Activated T-cell treated with anti-CD3 and anti-CD28 coated beads, Interleukin-2, amount 50 U/mL, for 24 hours (primary cell): ENCODE measurements around the gene TMA7.
"Not testable (repeated sequence)": the region's sequence is repeated elsewhere in the genome, so short reads cannot be mapped to it uniquely, and the experiment has no call there.

Experiments
- DNase-seq: peaks from one replicate; pipeline ENCODE4 v3.0.0-alpha.2; 2020
- H3K27ac Mint-ChIP-seq: 2 replicates; pipeline ENCODE4 v1.8.0; 2020; ENCODE audit warnings: mild to moderate bottlenecking, mixed read lengths
- H3K27me3 Mint-ChIP-seq: 2 replicates; pipeline ENCODE4 v1.8.0; 2020; ENCODE audit warnings: mixed read lengths
- H3K36me3 Mint-ChIP-seq: 2 replicates; pipeline ENCODE4 v1.8.0; 2020; ENCODE audit warnings: low read depth, mixed read lengths
- H3K4me1 Mint-ChIP-seq: 2 replicates; pipeline ENCODE4 v1.8.0; 2020; ENCODE audit warnings: low read depth, mixed read lengths
- H3K4me3 Mint-ChIP-seq: 2 replicates; pipeline ENCODE4 v1.8.0; 2020; ENCODE audit warnings: mild to moderate bottlenecking, moderate library complexity, mixed read lengths
- H3K9me3 Mint-ChIP-seq: 2 replicates; pipeline ENCODE4 v1.8.0; 2020; ENCODE audit warnings: mixed read lengths

Gene TMA7

GRCh38 chr3:48459773-48460516 lies 19.9 kb downstream of the TMA7 start:
- H3K4me3 Mint-ChIP-seq: no peak overlapping the region
- H3K9me3 Mint-ChIP-seq: no peaks in the 10 kb centered on the region
- H3K36me3 Mint-ChIP-seq: peaks cover 67% of the 10 kb centered on the region
- DNase-seq: no peak
- no peaks in the 10 kb centered on the region for H3K27me3 Mint-ChIP-seq
- peaks cover 2% of the 10 kb centered on the region for H3K4me1 Mint-ChIP-seq
- no peak overlapping the region for H3K27ac Mint-ChIP-seq

GRCh38 chr3:48460517-48460902 lies 20.5 kb downstream of the TMA7 start:
- peaks cover 68% of the 10 kb centered on the region for H3K36me3 Mint-ChIP-seq
- peaks cover 7% of the 10 kb centered on the region for H3K4me1 Mint-ChIP-seq
- peak overlapping the region; percentile 68 for H3K27ac Mint-ChIP-seq
- H3K9me3 Mint-ChIP-seq: no peaks in the 10 kb centered on the region
- H3K4me3 Mint-ChIP-seq: no peak overlapping the region
- H3K27me3 Mint-ChIP-seq: no peaks in the 10 kb centered on the region
- DNase-seq: no peak

- H3K27me3 Mint-ChIP-seq, H3K9me3 Mint-ChIP-seq, H3K4me3 Mint-ChIP-seq, H3K27ac Mint-ChIP-seq, DNase-seq: not testable (repeated sequence)
- H3K36me3 Mint-ChIP-seq: peaks cover 71% of the 10 kb centered on the region
- peaks cover 14% of the 10 kb centered on the region for H3K4me1 Mint-ChIP-seq
Observed at GRCh38 chr3:48461767-48462166, 21.7 kb downstream of the TMA7 start.

- peaks cover 79% of the 10 kb centered on the region for H3K36me3 Mint-ChIP-seq
- DNase-seq: no peak
Observed at GRCh38 chr3:48463703-48464102, 23.6 kb downstream of the TMA7 start.

GRCh38 chr3:48464713-48465221 lies 24.7 kb downstream of the TMA7 start:
- Mint-ChIP-seq H3K27ac (no peak overlapping the region), H3K36me3 (peaks cover 79% of the 10 kb centered on the region), H3K27me3 (no peaks in the 10 kb centered on the region), H3K9me3 (no peaks in the 10 kb centered on the region), H3K4me1 (peaks cover 44% of the 10 kb centered on the region), H3K4me3 (peak overlapping the region; percentile 96)
- no peak for DNase-seq

More at GRCh38 chr3:48463703-48464102, 23.6 kb downstream of the TMA7 start:
- no peak overlapping the region for H3K27ac Mint-ChIP-seq
- peaks cover 34% of the 10 kb centered on the region for H3K4me1 Mint-ChIP-seq
- H3K4me3 Mint-ChIP-seq: no peak overlapping the region
- no peaks in the 10 kb centered on the region for H3K27me3 Mint-ChIP-seq
- H3K9me3 Mint-ChIP-seq: no peaks in the 10 kb centered on the region

- Mint-ChIP-seq H3K27ac (peak overlapping the region; percentile 99), H3K27me3 (no peaks in the 10 kb centered on the region), H3K4me1 (peaks cover 48% of the 10 kb centered on the region), H3K36me3 (peaks cover 78% of the 10 kb centered on the region), H3K9me3 (no peaks in the 10 kb centered on the region), H3K4me3 (peak overlapping the region; percentile 96)
- DNase-seq: no peak
Observed at GRCh38 chr3:48465237-48465530, 25.1 kb downstream of the TMA7 start.

GRCh38 chr3:48465531-48466378 lies 25.7 kb downstream of the TMA7 start:
- Mint-ChIP-seq H3K27me3 (no peaks in the 10 kb centered on the region), H3K36me3 (peaks cover 75% of the 10 kb centered on the region), H3K27ac (peak overlapping the region; percentile 99), H3K9me3 (no peaks in the 10 kb centered on the region), H3K4me3 (peak overlapping the region; percentile 96), H3K4me1 (peaks cover 51% of the 10 kb centered on the region)
- peak; percentile 88 for DNase-seq

GRCh38 chr3:48466386-48467109 lies 26.5 kb downstream of the TMA7 start:
- Mint-ChIP-seq H3K4me1 (peaks cover 55% of the 10 kb centered on the region), H3K36me3 (peaks cover 68% of the 10 kb centered on the region)
- peak; percentile 68 for DNase-seq

GRCh38 chr3:48467110-48467454 lies 27.0 kb downstream of the TMA7 start:
- Mint-ChIP-seq H3K4me1 (peaks cover 55% of the 10 kb centered on the region), H3K9me3 (no peaks in the 10 kb centered on the region), H3K36me3 (peaks cover 66% of the 10 kb centered on the region), H3K27ac (peak overlapping the region; percentile 99), H3K27me3 (no peaks in the 10 kb centered on the region), H3K4me3 (peak overlapping the region; percentile 96)
- DNase-seq: no peak

More at GRCh38 chr3:48466386-48467109, 26.5 kb downstream of the TMA7 start:
- no peaks in the 10 kb centered on the region for H3K9me3 Mint-ChIP-seq
- H3K4me3 Mint-ChIP-seq: peak overlapping the region; percentile 96
- H3K27ac Mint-ChIP-seq: peak overlapping the region; percentile 99
- H3K27me3 Mint-ChIP-seq: no peaks in the 10 kb centered on the region

GRCh38 chr3:48467473-48468267 lies 27.6 kb downstream of the TMA7 start:
- Mint-ChIP-seq H3K27me3 (no peaks in the 10 kb centered on the region), H3K9me3 (no peaks in the 10 kb centered on the region), H3K27ac (peak overlapping the region; percentile 99), H3K4me1 (peaks cover 56% of the 10 kb centered on the region), H3K4me3 (peak overlapping the region; percentile 96), H3K36me3 (peaks cover 65% of the 10 kb centered on the region)
- DNase-seq: no peak

GRCh38 chr3:48468329-48468731 lies 28.3 kb downstream of the TMA7 start:
- H3K9me3 Mint-ChIP-seq: no peaks in the 10 kb centered on the region
- H3K4me3 Mint-ChIP-seq: peak overlapping the region; percentile 96
- H3K27ac Mint-ChIP-seq: peak overlapping the region; percentile 99
- no peaks in the 10 kb centered on the region for H3K27me3 Mint-ChIP-seq
- no peak for DNase-seq
- H3K4me1 Mint-ChIP-seq: peaks cover 62% of the 10 kb centered on the region
- peaks cover 68% of the 10 kb centered on the region for H3K36me3 Mint-ChIP-seq

GRCh38 chr3:48469046-48469915 lies 29.2 kb downstream of the TMA7 start:
- Mint-ChIP-seq H3K27me3 (no peaks in the 10 kb centered on the region), H3K4me1 (peaks cover 67% of the 10 kb centered on the region), H3K27ac (peak overlapping the region; percentile 99), H3K36me3 (peaks cover 63% of the 10 kb centered on the region), H3K4me3 (peak overlapping the region; percentile 7), H3K9me3 (no peaks in the 10 kb centered on the region)
- no peak for DNase-seq

GRCh38 chr3:48470286-48470685 lies 30.2 kb downstream of the TMA7 start:
- Mint-ChIP-seq H3K4me3 (peak overlapping the region; percentile 7), H3K9me3 (no peaks in the 10 kb centered on the region), H3K4me1 (peaks cover 68% of the 10 kb centered on the region), H3K27ac (peak overlapping the region; percentile 99), H3K27me3 (no peaks in the 10 kb centered on the region), H3K36me3 (peaks cover 55% of the 10 kb centered on the region)
- no peak for DNase-seq
